HEK293 (cell line): Measurements from ENCODE around the gene PTCSC3.

Experiments used
- CTCF ChIA-PET: fragments of 350-600 bp; formaldehyde crosslinking; extraction: SDS; loops from one replicate; lab custom pipeline; 2021; ENCODE audit warnings: antibody characterized with exemption; lab: Yijun Ruan, JAX
- POLR2A ChIA-PET: fragments of 300-600 bp; formaldehyde crosslinking; extraction: SDS; loops from one replicate; lab custom pipeline; 2020; ENCODE audit warnings: antibody characterized with exemption, inconsistent platforms; lab: Yijun Ruan, JAX
- H3K27ac ChIP-seq: fragments of 200-500 bp; sonication (Bioruptor generic); 2 replicates; pipeline ENCODE4 v1.5.1; 2014; ENCODE audit warnings: low read depth, low read length, control low read depth, inconsistent platforms; ENCODE audit errors: extremely low read depth
- H3K36me3 ChIP-seq, 2 experiments: fragments of 200-500 bp in 1 of 2; sonication (Bioruptor generic) in 1 of 2; 1 replicate in 1 of 2; 2 replicates in 1 of 2; pipeline ENCODE4 v1.5.1; 2014 to 2017; ENCODE audit warnings: inconsistent platforms in 2 of 2, low read length in 2 of 2; ENCODE audit not compliant: control insufficient read depth in 2 of 2, insufficient read depth in 1 of 2
- H3K4me1 ChIP-seq: fragments of 200-500 bp; sonication (Bioruptor generic); 2 replicates; pipeline ENCODE4 v1.5.1; 2014; ENCODE audit warnings: mild to moderate bottlenecking, low read length, inconsistent platforms; ENCODE audit not compliant: control insufficient read depth, insufficient read depth
- H3K4me3 ChIP-seq: 2 replicates; pipeline ENCODE4 v1.5.1; 2011; ENCODE audit warnings: low read depth, mild to moderate bottlenecking, control low read depth, low read length, moderate library complexity
- H3K9me3 ChIP-seq: fragments of 200-500 bp; sonication (Bioruptor generic); 2 replicates; pipeline ENCODE4 v1.5.1; 2014; ENCODE audit warnings: low read depth, low read length, inconsistent platforms; ENCODE audit not compliant: control insufficient read depth, insufficient read depth
- HOXD13 ChIP-seq: sonication (generic); formaldehyde crosslinking; IDR thresholded peaks from 2 replicates; pipeline ENCODE4 v1.8.0; 2022; ENCODE audit warnings: missing genetic modification reagents, borderline replicate concordance
- IKZF3 ChIP-seq: fragments of 450-650 bp; IDR thresholded peaks from 2 replicates; pipeline ENCODE4 v1.5.0; 2018; ENCODE audit warnings: missing biosample characterization, mild to moderate bottlenecking, missing genetic modification characterization, moderate library complexity
- TCF7L2 ChIP-seq: IDR thresholded peaks from 2 replicates; pipeline ENCODE4 v1.6.1; 2011; ENCODE audit warnings: low read depth, mild to moderate bottlenecking, inconsistent platforms, low read length, moderate library complexity, borderline replicate concordance
- TRIM28 ChIP-seq: IDR thresholded peaks from 2 replicates; pipeline ENCODE4 v1.6.1; 2011; ENCODE audit warnings: low read length, control low read depth, borderline replicate concordance
- YY2 ChIP-seq: fragments of 450-650 bp; formaldehyde crosslinking; IDR thresholded peaks from 2 replicates; pipeline ENCODE4 v1.5.1; 2016; ENCODE audit warnings: missing biosample characterization, missing genetic modification characterization
- ZNF146 ChIP-seq: fragments of 450-650 bp; formaldehyde crosslinking; IDR thresholded peaks from 2 replicates; pipeline ENCODE4 v1.5.1; 2016; ENCODE audit warnings: missing biosample characterization, missing genetic modification characterization
- ZNF169 ChIP-seq: fragments of 450-650 bp; formaldehyde crosslinking; IDR thresholded peaks from 2 replicates; pipeline ENCODE4 v1.5.1; 2016; ENCODE audit warnings: missing biosample characterization, missing genetic modification characterization
- ZNF19 ChIP-seq: fragments of 450-650 bp; formaldehyde crosslinking; IDR thresholded peaks from 2 replicates; pipeline ENCODE4; 2016; ENCODE audit warnings: missing biosample characterization, missing genetic modification characterization, low read depth
- ZNF202 ChIP-seq: fragments of 450-650 bp; formaldehyde crosslinking; IDR thresholded peaks from 2 replicates; pipeline ENCODE4 v1.5.1; 2016; ENCODE audit warnings: missing biosample characterization, missing genetic modification characterization, borderline replicate concordance
- ZNF324 ChIP-seq: fragments of 450-650 bp; formaldehyde crosslinking; IDR thresholded peaks from 2 replicates; pipeline ENCODE4 v1.5.1; 2016; ENCODE audit warnings: missing biosample characterization, missing genetic modification characterization
- ZNF366 ChIP-seq: fragments of 450-650 bp; formaldehyde crosslinking; conservative IDR thresholded peaks from 2 replicates; pipeline ENCODE4 v1.5.1; 2016; ENCODE audit warnings: missing biosample characterization, missing genetic modification characterization
- ZNF391 ChIP-seq: fragments of 450-650 bp; formaldehyde crosslinking; IDR thresholded peaks from 2 replicates; pipeline ENCODE4 v1.5.1; 2016; ENCODE audit warnings: low read depth, missing biosample characterization, missing genetic modification characterization, borderline replicate concordance
- ZNF433 ChIP-seq: fragments of 450-650 bp; formaldehyde crosslinking; IDR thresholded peaks from 2 replicates; pipeline ENCODE4 v1.5.1; 2016; ENCODE audit warnings: missing biosample characterization, missing genetic modification characterization, low read depth
- ZNF560 ChIP-seq: fragments of 450-650 bp; formaldehyde crosslinking; IDR thresholded peaks from 2 replicates; pipeline ENCODE4 v1.5.1; 2017; ENCODE audit warnings: missing biosample characterization, missing genetic modification characterization, borderline replicate concordance
- ZNF600 ChIP-seq: fragments of 450-650 bp; formaldehyde crosslinking; IDR thresholded peaks from 2 replicates; pipeline ENCODE4 v1.5.1; 2016; ENCODE audit warnings: missing biosample characterization, missing genetic modification characterization
- ZNF626 ChIP-seq: fragments of 450-650 bp; sonication (Bioruptor Pico); formaldehyde crosslinking; IDR thresholded peaks from 2 replicates; pipeline ENCODE4 v1.5.1; 2018; ENCODE audit warnings: missing biosample characterization, missing genetic modification characterization, inconsistent platforms
- ZNF654 ChIP-seq: fragments of 450-650 bp; formaldehyde crosslinking; IDR thresholded peaks from 2 replicates; pipeline ENCODE4 v1.5.1; 2016; ENCODE audit warnings: low read depth, missing biosample characterization, missing genetic modification characterization
- ZNF768 ChIP-seq: fragments of 450-650 bp; formaldehyde crosslinking; IDR thresholded peaks from 2 replicates; pipeline ENCODE4 v1.5.1; 2018; ENCODE audit warnings: missing biosample characterization, mild to moderate bottlenecking, missing genetic modification characterization
- ZNF776 ChIP-seq: fragments of 450-650 bp; formaldehyde crosslinking; IDR thresholded peaks from 2 replicates; pipeline ENCODE4 v1.5.0; 2017; ENCODE audit warnings: missing biosample characterization, missing genetic modification characterization, borderline replicate concordance
- TF ChIP-seq, protein P1 (sequence below): fragments of 450-650 bp; formaldehyde crosslinking; IDR thresholded peaks from 2 replicates; pipeline ENCODE4 v1.5.1; 2016; ENCODE audit warnings: missing biosample characterization, missing genetic modification characterization
- TF ChIP-seq, protein P2 (sequence below): fragments of 450-650 bp; formaldehyde crosslinking; IDR thresholded peaks from 2 replicates; pipeline ENCODE4 v1.5.0; 2017; ENCODE audit warnings: missing biosample characterization, missing genetic modification characterization, borderline replicate concordance
- TF ChIP-seq, protein P3 (sequence below): fragments of 450-650 bp; formaldehyde crosslinking; conservative IDR thresholded peaks from 2 replicates; pipeline ENCODE4 v1.5.1; 2016; ENCODE audit warnings: low read depth, missing biosample characterization, missing genetic modification characterization
- TF ChIP-seq, protein P4 (sequence below): fragments of 450-650 bp; formaldehyde crosslinking; IDR thresholded peaks from 2 replicates; pipeline ENCODE4 v1.5.1; 2016; ENCODE audit warnings: missing biosample characterization, missing genetic modification characterization
- TF ChIP-seq, protein P5 (sequence below): fragments of 450-650 bp; formaldehyde crosslinking; IDR thresholded peaks from 2 replicates; pipeline ENCODE4 v1.5.1; 2016; ENCODE audit warnings: missing biosample characterization, missing genetic modification characterization

Gene PTCSC3

DNA sequence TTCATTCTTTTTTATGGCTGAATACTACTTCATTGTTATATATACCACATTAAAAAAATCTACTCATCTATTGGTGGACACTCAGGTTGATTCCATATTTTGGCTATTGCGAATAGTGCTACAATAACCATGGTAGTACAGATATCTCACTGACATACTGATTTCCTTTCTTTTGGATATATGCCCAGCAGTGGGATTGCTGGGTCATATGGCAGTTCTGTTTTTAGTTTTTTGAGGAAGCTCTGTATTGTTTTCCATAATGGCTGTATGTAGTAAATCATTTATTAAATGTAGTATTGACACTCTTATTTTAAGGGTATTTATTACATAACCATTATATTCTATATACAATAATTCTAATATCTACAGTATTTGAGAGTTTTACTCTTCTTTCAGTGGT, 43.7 kb downstream of the PTCSC3 start:
- no peak overlapping the region for H3K27ac ChIP-seq
- H3K4me1 ChIP-seq, result 0 out of 2 replicates have a peak, but pooled peaks cover 3% of the 10 kb centered on the region
- no peaks in the 10 kb centered on the region for H3K36me3 ChIP-seq
- CTCF ChIA-PET, result interaction anchor here (1.2 kb wide), 1 partner anchor 63 kb away, joined by 4 read pairs; no protein-coding TSS in a partner anchor
- no peak overlapping the region for H3K4me3 ChIP-seq
- POLR2A ChIA-PET, result no interaction called here
- H3K9me3 ChIP-seq, result no peaks in the 10 kb centered on the region
- TF ChIP-seq ZNF324 (tag by site-specific recombination) (no peak), ZNF600 (tag by site-specific recombination) (no peak), TCF7L2 (no peak), ZNF146 (tag by site-specific recombination) (no peak), ZNF19 (no peak), ZNF768 (tag by site-specific recombination) (no peak), ZNF202 (tag by site-specific recombination) (no peak), TRIM28 (no peak), ZNF366 (tag by site-specific recombination) (no peak), ZNF776 (tag by site-specific recombination) (no peak), ZNF654 (tag by site-specific recombination) (no peak), YY2 (no peak), ZNF560 (tag by site-specific recombination) (no peak)
- TF ChIP-seq, protein P1, sequence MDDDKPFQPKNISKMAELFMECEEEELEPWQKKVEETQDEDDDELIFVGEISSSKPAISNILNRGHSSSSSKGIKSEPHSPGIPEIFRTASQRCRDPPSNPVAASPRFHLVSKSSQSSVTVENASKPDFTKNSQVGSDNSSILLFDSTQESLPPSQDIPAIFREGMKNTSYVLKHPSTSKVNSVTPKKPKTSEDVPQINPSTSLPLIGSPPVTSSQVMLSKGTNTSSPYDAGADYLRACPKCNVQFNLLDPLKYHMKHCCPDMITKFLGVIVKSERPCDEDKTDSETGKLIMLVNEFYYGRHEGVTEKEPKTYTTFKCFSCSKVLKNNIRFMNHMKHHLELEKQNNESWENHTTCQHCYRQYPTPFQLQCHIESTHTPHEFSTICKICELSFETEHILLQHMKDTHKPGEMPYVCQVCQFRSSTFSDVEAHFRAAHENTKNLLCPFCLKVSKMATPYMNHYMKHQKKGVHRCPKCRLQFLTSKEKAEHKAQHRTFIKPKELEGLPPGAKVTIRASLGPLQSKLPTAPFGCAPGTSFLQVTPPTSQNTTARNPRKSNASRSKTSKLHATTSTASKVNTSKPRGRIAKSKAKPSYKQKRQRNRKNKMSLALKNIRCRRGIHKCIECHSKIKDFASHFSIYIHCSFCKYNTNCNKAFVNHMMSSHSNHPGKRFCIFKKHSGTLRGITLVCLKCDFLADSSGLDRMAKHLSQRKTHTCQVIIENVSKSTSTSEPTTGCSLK, result no peak
- TF ChIP-seq, protein P2, sequence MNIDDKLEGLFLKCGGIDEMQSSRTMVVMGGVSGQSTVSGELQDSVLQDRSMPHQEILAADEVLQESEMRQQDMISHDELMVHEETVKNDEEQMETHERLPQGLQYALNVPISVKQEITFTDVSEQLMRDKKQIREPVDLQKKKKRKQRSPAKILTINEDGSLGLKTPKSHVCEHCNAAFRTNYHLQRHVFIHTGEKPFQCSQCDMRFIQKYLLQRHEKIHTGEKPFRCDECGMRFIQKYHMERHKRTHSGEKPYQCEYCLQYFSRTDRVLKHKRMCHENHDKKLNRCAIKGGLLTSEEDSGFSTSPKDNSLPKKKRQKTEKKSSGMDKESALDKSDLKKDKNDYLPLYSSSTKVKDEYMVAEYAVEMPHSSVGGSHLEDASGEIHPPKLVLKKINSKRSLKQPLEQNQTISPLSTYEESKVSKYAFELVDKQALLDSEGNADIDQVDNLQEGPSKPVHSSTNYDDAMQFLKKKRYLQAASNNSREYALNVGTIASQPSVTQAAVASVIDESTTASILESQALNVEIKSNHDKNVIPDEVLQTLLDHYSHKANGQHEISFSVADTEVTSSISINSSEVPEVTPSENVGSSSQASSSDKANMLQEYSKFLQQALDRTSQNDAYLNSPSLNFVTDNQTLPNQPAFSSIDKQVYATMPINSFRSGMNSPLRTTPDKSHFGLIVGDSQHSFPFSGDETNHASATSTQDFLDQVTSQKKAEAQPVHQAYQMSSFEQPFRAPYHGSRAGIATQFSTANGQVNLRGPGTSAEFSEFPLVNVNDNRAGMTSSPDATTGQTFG, result no peak

DNA sequence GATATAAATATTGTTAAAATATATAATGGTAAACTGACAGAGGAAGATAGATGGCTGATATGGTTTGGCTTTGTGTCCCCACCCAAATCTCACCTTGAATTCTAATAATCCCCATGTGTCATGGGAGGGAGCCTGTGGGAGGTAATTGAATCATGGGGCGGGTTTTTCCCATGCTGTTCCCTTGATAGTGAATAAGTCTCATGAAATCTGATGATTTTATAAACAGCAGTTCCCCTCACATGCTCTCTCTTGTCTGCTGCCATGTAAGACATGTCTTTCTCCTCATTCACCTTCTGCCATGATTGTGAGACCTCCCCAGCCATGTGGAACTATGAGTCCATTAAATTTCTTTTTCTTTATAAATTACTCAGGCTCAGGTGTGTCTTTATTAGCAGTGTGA, 46.3 kb downstream of the PTCSC3 start:
- CTCF ChIA-PET, result interaction anchor here (0.6 kb wide), 1 partner anchor 21 kb away, joined by 3 read pairs; no protein-coding TSS in a partner anchor
- POLR2A ChIA-PET, result no interaction called here
- TF ChIP-seq ZNF626 (tag by site-specific recombination), result no peak
- no peak for TF ChIP-seq IKZF3 (tag by site-specific recombination)
- TF ChIP-seq, protein P3, sequence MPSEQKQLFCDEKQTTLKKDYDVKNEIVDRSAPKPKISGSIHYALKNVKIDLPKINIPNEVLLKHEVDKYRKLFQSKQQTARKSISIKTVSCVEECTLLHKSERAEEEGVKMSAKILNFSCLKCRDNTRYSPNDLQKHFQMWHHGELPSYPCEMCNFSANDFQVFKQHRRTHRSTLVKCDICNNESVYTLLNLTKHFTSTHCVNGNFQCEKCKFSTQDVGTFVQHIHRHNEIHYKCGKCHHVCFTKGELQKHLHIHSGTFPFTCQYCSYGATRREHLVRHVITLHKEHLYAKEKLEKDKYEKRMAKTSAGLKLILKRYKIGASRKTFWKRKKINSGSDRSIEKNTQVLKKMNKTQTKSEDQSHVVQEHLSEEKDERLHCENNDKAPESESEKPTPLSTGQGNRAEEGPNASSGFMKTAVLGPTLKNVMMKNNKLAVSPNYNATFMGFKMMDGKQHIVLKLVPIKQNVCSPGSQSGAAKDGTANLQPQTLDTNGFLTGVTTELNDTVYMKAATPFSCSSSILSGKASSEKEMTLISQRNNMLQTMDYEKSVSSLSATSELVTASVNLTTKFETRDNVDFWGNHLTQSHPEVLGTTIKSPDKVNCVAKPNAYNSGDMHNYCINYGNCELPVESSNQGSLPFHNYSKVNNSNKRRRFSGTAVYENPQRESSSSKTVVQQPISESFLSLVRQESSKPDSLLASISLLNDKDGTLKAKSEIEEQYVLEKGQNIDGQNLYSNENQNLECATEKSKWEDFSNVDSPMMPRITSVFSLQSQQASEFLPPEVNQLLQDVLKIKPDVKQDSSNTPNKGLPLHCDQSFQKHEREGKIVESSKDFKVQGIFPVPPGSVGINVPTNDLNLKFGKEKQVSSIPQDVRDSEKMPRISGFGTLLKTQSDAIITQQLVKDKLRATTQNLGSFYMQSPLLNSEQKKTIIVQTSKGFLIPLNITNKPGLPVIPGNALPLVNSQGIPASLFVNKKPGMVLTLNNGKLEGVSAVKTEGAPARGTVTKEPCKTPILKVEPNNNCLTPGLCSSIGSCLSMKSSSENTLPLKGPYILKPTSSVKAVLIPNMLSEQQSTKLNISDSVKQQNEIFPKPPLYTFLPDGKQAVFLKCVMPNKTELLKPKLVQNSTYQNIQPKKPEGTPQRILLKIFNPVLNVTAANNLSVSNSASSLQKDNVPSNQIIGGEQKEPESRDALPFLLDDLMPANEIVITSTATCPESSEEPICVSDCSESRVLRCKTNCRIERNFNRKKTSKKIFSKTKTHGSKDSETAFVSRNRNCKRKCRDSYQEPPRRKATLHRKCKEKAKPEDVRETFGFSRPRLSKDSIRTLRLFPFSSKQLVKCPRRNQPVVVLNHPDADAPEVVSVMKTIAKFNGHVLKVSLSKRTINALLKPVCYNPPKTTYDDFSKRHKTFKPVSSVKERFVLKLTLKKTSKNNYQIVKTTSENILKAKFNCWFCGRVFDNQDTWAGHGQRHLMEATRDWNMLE, result no peak
- TF ChIP-seq, protein P4, sequence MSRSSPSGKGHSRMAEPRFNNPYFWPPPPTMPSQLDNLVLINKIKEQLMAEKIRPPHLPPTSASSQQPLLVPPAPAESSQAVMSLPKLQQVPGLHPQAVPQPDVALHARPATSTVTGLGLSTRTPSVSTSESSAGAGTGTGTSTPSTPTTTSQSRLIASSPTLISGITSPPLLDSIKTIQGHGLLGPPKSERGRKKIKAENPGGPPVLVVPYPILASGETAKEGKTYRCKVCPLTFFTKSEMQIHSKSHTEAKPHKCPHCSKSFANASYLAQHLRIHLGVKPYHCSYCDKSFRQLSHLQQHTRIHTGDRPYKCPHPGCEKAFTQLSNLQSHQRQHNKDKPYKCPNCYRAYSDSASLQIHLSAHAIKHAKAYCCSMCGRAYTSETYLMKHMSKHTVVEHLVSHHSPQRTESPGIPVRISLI (tag by site-specific recombination), result no peak
- no peak for TF ChIP-seq ZNF169 (tag by site-specific recombination)
- TF ChIP-seq ZNF391 (tag by site-specific recombination), result no peak
- TF ChIP-seq HOXD13, result no peak
- TF ChIP-seq, protein P5, sequence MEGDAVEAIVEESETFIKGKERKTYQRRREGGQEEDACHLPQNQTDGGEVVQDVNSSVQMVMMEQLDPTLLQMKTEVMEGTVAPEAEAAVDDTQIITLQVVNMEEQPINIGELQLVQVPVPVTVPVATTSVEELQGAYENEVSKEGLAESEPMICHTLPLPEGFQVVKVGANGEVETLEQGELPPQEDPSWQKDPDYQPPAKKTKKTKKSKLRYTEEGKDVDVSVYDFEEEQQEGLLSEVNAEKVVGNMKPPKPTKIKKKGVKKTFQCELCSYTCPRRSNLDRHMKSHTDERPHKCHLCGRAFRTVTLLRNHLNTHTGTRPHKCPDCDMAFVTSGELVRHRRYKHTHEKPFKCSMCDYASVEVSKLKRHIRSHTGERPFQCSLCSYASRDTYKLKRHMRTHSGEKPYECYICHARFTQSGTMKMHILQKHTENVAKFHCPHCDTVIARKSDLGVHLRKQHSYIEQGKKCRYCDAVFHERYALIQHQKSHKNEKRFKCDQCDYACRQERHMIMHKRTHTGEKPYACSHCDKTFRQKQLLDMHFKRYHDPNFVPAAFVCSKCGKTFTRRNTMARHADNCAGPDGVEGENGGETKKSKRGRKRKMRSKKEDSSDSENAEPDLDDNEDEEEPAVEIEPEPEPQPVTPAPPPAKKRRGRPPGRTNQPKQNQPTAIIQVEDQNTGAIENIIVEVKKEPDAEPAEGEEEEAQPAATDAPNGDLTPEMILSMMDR (tag by site-specific recombination), result no peak
- TF ChIP-seq ZNF433 (tag by site-specific recombination), result no peak

More for the DNA sequence above, 46.3 kb downstream of the PTCSC3 start:
- Histone ChIP-seq H3K4me1 (0 out of 2 replicates have a peak, but pooled peaks cover 3% of the 10 kb centered on the region), H3K36me3 (no peaks in the 10 kb centered on the region), H3K27ac (no peak overlapping the region), H3K9me3 (no peaks in the 10 kb centered on the region), H3K4me3 (no peak overlapping the region)
